AG04450 (cell line): ENCODE measurements around the gene HES6. TPM values are rescaled to one million over a fixed set of nuclear protein-coding genes. Genes with fewer than 3 reads are reported as not detected.

ENCODE experiments used
- CTCF ChIA-PET: fragments of 300-600, 350-600 bp; formaldehyde crosslinking; extraction: SDS; loops from one replicate; lab custom pipeline; 2022; ENCODE audit warnings: antibody characterized with exemption, inconsistent platforms; lab: Charles Lee
- POLR2A ChIA-PET: fragments of 350-600 bp; formaldehyde crosslinking; extraction: SDS; loops from one replicate; lab custom pipeline; 2021; ENCODE audit warnings: antibody characterized with exemption, inconsistent platforms; lab: Yijun Ruan, JAX
- DNase-seq: peaks from one replicate; pipeline ENCODE4 v3.0.0-alpha.2; 2011; ENCODE audit warnings: low read depth, low spot score
- H3K27ac ChIP-seq: one replicate; pipeline ENCODE4 v1.5.1; 2012; ENCODE audit warnings: low read depth, low read length, control low read depth
- H3K27me3 ChIP-seq: one replicate; pipeline ENCODE4 v1.6.0; 2012; ENCODE audit warnings: low read length; ENCODE audit not compliant: control insufficient read depth, insufficient read depth
- H3K4me3 ChIP-seq: 2 replicates; pipeline ENCODE4 v1.5.1; 2011; ENCODE audit warnings: mild to moderate bottlenecking, low read depth, low read length, control low read depth
- H3K9me3 ChIP-seq: 2 replicates; pipeline ENCODE4 v1.5.1; 2012; ENCODE audit warnings: low read length; ENCODE audit not compliant: control insufficient read depth, insufficient read depth
- polyA plus RNA-seq: library from polyadenylated mRNA; depleted of rRNA; stranded (reverse); fragments of >200 nt; gene quantifications from 2 replicates; pipeline ENCODE4 v1.2.3, GENCODE V29; 2011; rRNA removed
- TF ChIP-seq, protein P1 (sequence below): IDR thresholded peaks from 2 replicates; pipeline ENCODE4 v1.5.1; 2011; ENCODE audit warnings: low read depth, low read length, control low read depth, inconsistent platforms

HES6 gene
- polyA plus RNA-seq, 1 experiment = 2.9 TPM

DNA sequence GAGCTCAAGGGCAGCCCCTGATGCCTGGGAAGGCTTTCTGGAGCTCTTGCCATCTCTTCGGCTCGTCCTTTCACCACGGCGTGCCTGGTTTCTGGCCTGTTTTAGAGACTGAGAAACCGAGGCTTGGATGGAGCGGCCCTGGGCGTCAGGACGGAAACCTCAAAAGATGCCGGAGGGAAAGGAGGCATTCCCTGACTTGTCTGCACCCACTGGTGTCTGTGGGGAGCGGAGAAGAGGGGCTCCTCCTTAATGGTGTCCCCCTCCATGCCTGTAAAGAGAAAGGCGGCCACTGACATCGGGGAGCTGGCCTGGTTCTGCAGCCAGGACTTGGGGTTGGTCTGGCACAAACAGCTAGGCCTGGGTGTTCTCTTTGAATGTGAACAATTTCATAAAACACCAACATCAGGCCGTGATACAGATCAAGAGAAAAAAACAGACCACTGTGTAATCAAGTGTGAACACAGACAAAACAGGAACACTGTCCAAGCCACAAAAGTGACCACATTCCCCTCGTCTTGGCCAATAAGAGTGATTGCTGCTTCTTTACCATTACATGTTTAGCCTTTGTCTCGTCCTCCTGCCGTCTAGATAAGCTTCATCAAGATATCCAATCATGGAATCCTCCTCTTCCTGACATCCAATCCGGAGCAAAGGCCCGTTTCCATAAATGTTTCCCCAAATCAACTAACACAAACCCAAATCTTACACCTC is 35.7 kb downstream of the HES6 start:
- Histone ChIP-seq H3K4me3 (peak overlapping the region; percentile 45), H3K27ac (peak overlapping the region; percentile 22), H3K27me3 (peaks cover 9% of the 10 kb centered on the region), H3K9me3 (no peaks in the 10 kb centered on the region)
- ChIA-PET CTCF (no interaction called here), POLR2A (interaction anchor here (2.5 to 3.1 kb wide), 2 partner anchors 34 to 143 kb away, joined by 6 to 14 read pairs; partner anchors contain the start of gene SCLY)
- TF ChIP-seq, protein P1, sequence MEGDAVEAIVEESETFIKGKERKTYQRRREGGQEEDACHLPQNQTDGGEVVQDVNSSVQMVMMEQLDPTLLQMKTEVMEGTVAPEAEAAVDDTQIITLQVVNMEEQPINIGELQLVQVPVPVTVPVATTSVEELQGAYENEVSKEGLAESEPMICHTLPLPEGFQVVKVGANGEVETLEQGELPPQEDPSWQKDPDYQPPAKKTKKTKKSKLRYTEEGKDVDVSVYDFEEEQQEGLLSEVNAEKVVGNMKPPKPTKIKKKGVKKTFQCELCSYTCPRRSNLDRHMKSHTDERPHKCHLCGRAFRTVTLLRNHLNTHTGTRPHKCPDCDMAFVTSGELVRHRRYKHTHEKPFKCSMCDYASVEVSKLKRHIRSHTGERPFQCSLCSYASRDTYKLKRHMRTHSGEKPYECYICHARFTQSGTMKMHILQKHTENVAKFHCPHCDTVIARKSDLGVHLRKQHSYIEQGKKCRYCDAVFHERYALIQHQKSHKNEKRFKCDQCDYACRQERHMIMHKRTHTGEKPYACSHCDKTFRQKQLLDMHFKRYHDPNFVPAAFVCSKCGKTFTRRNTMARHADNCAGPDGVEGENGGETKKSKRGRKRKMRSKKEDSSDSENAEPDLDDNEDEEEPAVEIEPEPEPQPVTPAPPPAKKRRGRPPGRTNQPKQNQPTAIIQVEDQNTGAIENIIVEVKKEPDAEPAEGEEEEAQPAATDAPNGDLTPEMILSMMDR = no peak
- no peak for DNase-seq

DNA sequence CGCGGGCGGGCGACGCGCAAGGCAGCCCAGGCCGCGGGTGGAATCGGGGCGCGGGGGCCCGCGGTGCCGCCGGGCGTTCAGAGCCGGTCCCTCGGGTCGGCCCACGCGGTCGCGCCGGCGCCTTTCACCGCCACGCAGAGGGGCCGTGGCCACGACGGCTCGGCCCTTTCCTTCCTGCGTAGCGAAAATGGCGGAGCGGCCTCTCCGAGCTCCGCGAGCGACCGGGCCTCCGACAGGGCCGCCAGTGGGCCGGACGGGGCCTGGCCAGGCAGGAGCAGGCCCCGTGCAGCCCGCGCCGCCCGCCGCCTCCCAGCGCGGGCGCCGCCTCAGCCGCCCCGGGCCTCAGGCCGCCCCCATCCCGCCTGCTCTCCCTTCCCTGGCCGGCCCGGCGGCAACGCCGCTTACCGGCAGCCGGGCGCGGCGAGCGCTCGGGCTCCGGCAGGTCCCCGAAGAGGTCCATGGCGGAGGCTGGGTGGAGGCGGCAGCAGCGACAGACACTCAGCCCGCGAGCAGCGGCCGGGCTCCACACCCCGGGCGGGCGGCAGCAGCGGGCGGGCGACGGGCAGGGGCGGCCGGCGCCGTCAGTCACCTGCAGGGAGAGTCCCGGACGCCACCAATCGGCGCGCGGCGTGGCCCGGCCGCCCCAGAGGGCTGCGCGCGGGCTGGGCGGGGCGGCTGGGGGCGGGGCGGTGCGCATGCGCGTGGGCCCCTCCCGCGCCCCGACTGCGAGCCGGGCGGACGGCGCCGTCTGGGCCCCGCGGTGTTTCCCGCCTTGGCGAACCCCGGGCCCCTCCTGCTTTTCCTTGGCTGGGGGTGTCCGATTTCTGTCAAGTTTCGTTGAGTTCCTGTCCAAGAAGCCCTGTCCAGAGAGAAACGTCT is 36.5 kb downstream of the HES6 start, which contains the start of gene ILKAP:
Gene ILKAP (minus strand): TSS at position 602 of the 879 bp plus-strand sequence. CDS start 142 bp downstream, at position 460.
- Histone ChIP-seq H3K4me3 (peak within 1 kb of the TSS; percentile 78), H3K27me3 (peaks cover 6% of the 10 kb centered on the region), H3K27ac (peak within 1 kb of the TSS; percentile 22), H3K9me3 (no peaks in the 10 kb centered on the region)
- POLR2A ChIA-PET = interaction anchor here (2.5 to 3.1 kb wide), 2 partner anchors 34 to 142 kb away, joined by 6 to 14 read pairs; partner anchors contain the start of gene SCLY
- TF ChIP-seq, protein P1 = no peak
- no peak for DNase-seq
- CTCF ChIA-PET = no interaction called here

GRCh38 chr2:238202326-238203093 is 37.3 kb downstream of the HES6 start:
- peak overlapping the region; percentile 78 for H3K4me3 ChIP-seq
- no peak overlapping the region for H3K27ac ChIP-seq
- no peak for DNase-seq
- H3K27me3 ChIP-seq = peaks cover 4% of the 10 kb centered on the region
- ChIA-PET CTCF (interaction anchor here (0.7 kb wide), 1 partner anchor 50 kb away, joined by 3 read pairs; no protein-coding TSS in a partner anchor), POLR2A (interaction anchor here (0.7 to 3.1 kb wide), 3 partner anchors 33 to 473 kb away, joined by 6 to 14 read pairs (median 7); partner anchors contain the start of gene SCLY)
- TF ChIP-seq, protein P1 = no peak
- no peaks in the 10 kb centered on the region for H3K9me3 ChIP-seq

- no peaks in the 10 kb centered on the region for H3K9me3 ChIP-seq
- ChIA-PET CTCF (no interaction called here), POLR2A (no interaction called here)
- TF ChIP-seq, protein P1 = no peak
- no peak for DNase-seq
- H3K27ac ChIP-seq = no peak overlapping the region
- H3K27me3 ChIP-seq = no peaks in the 10 kb centered on the region
- H3K4me3 ChIP-seq = no peak overlapping the region
These were observed 49.4 kb downstream of the HES6 start for GRCh38 chr2:238190445-238190844.

Other genes with a start within 250 kb of the HES6 start
- 11.2 TPM in 2 replicates for gene SCLY, start 179.0 kb downstream of the HES6 start, polyA plus RNA-seq
- gene ESPNL, start 139.7 kb downstream of the HES6 start, polyA plus RNA-seq = 1.0 TPM in 2 replicates
- not detected in 2 replicates for gene KLHL30, start 101.4 kb downstream of the HES6 start, polyA plus RNA-seq
- 2.4 and 2.9 TPM in 2 replicates for gene ERFE, start 81.1 kb downstream of the HES6 start, polyA plus RNA-seq
- gene ILKAP, start 36.3 kb downstream of the HES6 start, polyA plus RNA-seq = 29.4 and 34.9 TPM in 2 replicates
- 1.7 and 1.9 TPM in 2 replicates for gene PER2, start 48.6 kb upstream of the HES6 start, polyA plus RNA-seq
- 5.9 and 7.3 TPM in 2 replicates for gene TRAF3IP1, start 80.5 kb upstream of the HES6 start, polyA plus RNA-seq
- 29.8 and 30.5 TPM in 2 replicates for gene ASB1, start 186.9 kb upstream of the HES6 start, polyA plus RNA-seq